HG03565 (cell line): ENCODE data around the gene PCDHGA5.
A peak's percentile ranks its signal among the peaks of the same experiment; 100 is the strongest.
"Not testable (repeated sequence)": the region's sequence is repeated elsewhere in the genome, so short reads cannot be mapped to it uniquely, and the experiment has no call there.

Source experiments
- ATAC-seq: cut with Tn5 transposase; IDR thresholded peaks from one replicate; pipeline ENCODE4 v1.9.1; 2021; ENCODE audit warnings: mild to moderate bottlenecking, moderate library complexity; ENCODE audit not compliant: unreplicated experiment

PCDHGA5 gene

DNA sequence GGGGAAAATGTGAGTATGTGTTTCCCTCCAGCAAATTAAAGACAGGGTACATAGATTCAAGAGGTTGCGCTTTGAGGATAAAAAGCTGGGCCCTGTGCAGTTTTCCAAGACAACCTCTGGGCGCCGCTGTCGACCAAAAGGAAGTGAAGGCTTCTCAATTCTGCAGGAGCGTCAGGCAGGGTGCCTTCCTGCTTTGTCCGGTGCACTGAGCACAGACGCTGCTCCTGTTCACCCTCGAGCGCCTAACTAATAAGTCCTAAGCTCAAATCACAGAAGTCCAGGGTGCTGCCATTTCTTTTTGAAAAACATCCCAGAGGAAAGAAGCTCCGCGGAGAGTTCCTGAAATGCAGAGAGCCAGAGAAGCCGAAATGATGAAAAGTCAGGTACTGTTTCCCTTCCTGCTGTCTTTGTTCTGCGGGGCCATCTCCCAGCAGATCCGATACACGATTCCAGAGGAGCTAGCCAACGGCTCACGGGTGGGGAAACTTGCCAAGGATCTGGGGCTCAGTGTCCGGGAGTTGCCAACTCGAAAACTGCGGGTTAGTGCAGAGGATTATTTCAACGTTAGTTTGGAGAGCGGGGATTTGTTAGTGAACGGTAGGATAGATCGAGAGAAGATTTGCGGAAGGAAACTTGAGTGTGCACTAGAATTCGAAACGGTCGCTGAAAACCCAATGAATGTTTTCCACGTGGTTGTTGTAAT, 13.9 kb upstream of the PCDHGA5 start, which contains the start of gene PCDHGB1:
Gene PCDHGB1, plus strand, starts transcription at position 183 of the 703 bp plus-strand sequence. Its CDS starts 162 bp downstream, at position 345.
- no peak for ATAC-seq

GRCh38 chr5:141351591-141351990, 12.4 kb upstream of the PCDHGA5 start:
- no peak for ATAC-seq

DNA sequence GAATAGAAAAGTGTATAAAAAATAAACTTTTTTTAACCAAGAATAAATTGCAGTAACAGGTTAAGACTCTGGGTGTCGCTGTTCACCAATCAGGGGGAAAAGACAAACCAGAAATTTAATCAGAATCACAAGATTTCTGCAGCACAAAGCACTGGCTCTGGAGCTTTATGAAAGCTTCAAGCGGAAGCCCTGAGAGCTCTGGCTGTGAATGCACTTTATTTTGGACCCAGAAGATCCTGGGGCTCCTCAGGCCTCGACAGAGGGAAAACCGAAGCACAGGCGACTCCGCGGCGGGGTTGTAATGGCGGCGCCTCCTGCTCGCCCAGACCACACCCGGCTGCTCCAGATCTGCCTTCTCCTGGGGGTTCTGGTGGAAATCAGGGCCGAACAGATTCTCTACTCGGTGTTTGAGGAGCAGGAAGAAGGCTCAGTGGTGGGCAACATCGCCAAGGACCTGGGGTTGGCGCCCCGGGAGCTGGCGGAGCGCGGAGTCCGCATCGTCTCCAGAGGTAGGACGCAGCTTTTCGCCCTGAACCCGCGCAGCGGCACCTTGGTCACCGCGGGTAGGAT, 9.0 kb upstream of the PCDHGA5 start, which contains the start of gene PCDHGA4:
Gene PCDHGA4, plus strand, starts transcription at position 122 of the 570 bp plus-strand sequence. Its CDS starts 87 bp downstream, at position 209.
- ATAC-seq: no peak

DNA sequence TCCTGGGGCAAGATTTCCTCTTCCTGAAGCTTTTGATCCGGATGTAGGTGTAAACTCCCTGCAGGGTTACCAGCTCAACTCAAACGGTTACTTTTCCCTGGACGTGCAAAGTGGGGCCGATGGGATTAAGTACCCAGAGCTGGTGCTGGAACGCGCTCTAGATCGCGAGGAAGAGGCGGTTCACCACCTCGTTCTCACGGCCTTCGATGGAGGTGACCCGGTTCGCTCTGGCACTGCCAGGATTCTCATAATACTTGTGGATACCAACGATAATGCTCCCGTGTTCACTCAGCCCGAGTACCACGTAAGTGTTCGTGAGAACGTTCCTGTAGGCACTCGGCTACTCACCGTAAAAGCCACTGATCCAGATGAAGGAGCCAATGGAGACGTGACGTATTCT, 8.3 kb upstream of the PCDHGA5 start:
- ATAC-seq: no peak

DNA sequence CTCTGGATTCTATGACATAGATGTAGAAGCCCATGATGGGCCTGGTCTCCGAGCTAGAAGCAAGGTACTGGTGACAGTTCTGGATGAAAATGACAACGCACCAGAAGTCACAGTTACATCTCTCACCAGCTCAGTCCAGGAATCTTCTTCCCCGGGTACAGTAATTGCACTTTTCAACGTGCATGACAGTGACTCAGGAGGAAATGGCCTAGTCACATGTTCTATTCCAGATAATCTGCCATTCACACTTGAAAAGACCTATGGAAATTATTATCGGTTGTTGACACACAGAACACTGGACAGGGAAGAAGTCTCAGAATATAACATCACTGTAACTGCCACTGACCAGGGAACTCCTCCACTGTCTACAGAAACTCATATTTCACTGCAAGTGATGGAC, 7.8 kb upstream of the PCDHGA5 start:
- ATAC-seq: no peak

GRCh38 chr5:141356950-141357349, 7.0 kb upstream of the PCDHGA5 start:
- no peak for ATAC-seq

GRCh38 chr5:141359790-141360426, 4.1 kb upstream of the PCDHGA5 start, which contains the start of gene PCDHGB2:
PCDHGB2 (plus strand) TSS chr5:141359994; CDS start chr5:141360136, 142 bp downstream.
- peak; percentile 78 for ATAC-seq

DNA sequence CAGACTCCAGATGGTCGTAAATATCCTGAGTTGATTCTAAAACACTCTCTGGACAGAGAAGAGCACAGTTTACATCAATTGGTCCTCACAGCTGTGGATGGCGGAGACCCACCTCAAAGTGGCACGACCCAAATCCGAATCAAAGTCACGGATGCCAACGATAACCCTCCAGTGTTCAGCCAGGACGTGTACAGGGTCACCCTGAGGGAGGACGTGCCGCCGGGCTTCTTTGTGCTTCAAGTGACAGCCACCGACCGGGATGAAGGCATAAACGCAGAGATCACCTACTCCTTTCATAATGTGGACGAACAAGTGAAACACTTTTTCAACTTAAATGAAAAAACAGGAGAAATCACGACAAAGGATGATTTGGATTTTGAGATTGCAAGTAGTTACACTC, 3.3 kb upstream of the PCDHGA5 start:
- ATAC-seq: no peak

DNA sequence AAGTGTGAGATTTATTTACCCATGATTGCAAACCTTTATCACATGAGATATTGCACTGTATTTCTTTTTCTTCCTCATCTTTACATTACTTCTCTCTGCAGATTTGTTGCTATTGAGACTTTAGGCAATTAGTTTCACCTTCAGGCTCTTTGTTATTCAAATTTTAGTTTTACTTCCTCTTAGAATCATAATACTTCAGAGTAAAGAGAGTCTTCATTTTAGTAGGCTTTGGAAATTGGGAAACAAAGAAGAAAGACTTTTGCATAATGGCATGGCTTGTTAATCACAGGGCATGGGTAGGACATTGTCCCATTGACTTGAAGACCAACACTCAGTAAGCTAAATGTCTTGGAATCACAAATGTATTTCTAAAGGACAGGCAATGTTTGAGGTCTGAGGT, 1.2 kb upstream of the PCDHGA5 start:
- no peak for ATAC-seq

DNA sequence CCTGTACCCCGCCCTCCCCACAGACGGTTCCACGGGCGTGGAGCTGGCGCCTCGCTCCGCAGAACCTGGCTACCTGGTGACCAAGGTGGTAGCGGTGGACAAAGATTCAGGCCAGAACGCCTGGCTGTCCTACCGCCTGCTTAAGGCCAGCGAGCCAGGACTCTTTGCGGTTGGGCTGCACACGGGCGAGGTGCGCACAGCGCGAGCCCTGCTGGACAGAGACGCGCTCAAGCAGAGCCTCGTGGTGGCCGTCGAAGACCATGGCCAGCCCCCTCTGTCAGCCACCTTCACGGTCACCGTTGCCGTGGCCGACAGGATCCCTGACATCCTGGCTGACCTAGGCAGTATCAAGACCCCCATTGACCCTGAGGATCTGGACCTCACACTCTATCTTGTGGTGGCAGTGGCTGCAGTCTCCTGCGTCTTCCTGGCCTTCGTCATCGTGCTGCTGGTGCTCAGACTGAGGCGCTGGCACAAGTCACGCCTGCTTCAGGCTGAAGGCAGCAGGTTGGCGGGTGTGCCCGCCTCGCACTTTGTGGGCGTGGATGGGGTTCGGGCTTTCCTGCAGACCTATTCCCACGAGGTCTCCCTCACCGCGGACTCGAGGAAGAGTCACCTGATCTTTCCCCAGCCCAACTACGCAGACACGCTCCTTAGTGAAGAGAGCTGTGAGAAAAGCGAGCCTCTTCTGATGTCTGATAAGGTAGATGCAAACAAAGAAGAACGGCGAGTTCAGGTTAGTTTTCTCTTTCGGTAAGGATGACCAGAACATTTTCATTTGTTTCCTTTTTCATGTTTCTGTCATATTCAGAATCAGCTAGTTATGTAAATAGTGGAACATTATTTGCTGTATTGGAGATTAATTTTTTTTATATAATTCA, 2.3 kb downstream of the PCDHGA5 start:
- ATAC-seq: no peak

GRCh38 chr5:141369994-141370848, 6.3 kb downstream of the PCDHGA5 start, which contains the start of gene PCDHGB3:
PCDHGB3 (plus strand) TSS chr5:141370242; CDS start chr5:141370395, 153 bp downstream.
- ATAC-seq: peak; percentile 98

GRCh38 chr5:141371572-141372475, 7.9 kb downstream of the PCDHGA5 start:
- no peak for ATAC-seq

DNA sequence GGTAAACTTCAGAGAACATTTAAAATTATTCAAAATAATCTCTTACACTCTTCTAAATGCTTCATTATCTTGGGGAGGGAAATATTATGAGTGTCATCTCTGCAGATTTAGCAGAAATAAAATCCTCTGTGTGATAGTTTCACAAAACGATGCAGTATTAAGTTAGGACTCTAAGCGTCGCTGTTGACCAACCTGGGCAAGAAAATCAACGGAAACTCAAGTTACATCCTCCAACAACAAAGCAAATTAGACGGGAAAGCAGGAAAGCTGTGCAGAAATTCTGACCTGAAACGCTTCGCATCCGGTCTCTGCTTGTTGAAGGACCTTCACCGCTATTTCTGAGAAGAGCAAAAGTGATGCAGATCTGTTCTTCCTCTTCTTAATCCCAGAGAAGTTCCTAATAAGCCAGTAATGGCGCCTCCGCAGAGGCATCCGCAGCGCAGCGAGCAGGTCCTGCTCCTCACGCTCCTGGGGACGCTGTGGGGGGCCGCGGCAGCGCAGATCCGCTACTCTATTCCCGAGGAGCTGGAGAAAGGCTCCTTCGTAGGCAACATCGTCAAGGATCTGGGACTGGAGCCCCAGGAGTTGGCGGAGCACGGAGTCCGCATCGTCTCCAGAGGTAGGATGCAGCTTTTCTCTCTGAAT, 9.8 kb downstream of the PCDHGA5 start, which contains the start of gene PCDHGA6:
Gene PCDHGA6, plus strand, starts transcription at position 219 of the 645 bp plus-strand sequence. Its CDS starts 193 bp downstream, at position 412.
- no peak for ATAC-seq

DNA sequence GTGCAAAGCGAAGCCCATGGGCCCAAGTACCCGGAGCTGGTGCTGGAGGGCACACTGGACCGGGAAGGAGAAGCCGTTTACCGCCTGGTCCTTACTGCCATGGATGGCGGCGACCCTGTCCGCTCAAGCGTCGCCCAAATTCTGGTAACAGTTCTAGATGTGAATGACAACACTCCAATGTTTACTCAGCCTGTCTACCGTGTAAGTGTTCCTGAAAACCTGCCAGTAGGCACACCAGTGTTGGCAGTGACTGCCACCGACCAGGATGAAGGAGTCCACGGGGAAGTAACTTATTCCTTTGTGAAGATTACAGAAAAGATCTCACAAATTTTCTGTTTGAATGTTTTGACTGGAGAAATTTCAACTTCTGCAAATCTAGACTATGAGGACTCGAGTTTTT, 10.7 kb downstream of the PCDHGA5 start:
- ATAC-seq: no peak

DNA sequence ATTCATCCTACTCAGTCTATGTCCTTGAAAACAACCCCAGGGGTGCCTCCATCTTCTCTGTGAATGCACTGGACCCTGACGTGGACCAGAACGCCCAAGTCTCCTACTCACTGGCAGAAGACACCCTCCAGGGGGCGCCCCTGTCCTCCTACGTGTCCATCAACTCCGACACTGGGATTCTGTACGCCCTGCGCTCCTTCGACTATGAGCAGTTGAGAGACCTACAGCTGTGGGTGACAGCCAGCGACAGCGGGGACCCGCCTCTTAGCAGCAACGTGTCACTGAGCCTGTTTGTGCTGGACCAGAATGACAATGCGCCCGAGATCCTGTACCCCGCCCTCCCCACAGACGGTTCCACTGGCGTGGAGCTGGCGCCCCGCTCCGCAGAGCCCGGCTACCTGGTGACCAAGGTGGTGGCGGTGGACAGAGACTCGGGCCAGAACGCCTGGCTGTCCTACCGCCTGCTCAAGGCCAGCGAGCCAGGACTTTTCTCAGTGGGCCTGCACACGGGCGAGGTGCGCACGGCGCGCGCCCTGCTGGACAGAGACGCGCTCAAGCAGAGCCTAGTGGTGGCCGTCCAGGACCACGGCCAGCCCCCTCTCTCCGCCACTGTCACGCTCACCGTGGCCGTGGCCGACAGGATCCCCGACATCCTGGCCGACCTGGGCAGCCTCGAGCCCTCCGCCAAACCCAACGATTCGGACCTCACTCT, 11.6 kb downstream of the PCDHGA5 start:
- not testable (repeated sequence) for ATAC-seq

DNA sequence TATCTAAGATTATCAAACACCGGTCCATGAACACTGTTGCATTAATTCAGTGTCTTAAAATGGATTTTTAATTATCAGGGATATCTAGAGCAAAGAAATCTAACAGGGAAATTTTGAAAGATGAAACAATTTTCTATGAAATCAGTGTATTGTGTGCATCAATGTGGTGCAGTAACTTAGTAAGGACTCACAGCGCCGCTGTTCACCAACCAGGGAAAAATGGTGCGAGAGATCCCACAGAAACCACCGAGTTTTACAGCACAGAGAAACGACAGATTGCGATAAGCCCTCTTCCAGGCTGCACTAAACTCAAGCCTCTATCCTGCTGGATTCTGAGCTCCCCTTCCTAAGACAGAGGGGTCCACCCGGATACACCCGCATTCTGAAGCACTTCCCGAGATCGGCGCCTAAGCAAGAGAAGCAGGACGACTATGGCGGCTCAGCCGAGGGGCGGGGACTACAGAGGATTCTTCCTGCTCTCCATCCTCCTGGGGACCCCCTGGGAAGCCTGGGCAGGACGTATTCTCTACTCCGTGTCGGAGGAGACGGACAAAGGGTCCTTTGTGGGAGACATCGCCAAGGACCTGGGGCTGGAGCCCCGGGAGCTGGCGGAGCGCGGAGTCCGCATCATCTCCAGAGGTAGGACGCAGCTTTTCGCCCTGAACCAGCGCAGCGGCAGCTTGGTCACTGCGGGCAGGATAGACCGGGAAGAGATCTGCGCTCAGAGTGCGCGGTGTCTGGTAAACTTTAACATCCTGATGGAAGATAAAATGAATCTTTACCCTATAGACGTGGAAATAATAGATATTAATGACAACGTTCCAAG, 18.7 kb downstream of the PCDHGA5 start, which contains the start of gene PCDHGA7:
Gene PCDHGA7, plus strand, starts transcription at position 274 of the 826 bp plus-strand sequence. Its CDS starts 158 bp downstream, at position 432.
- no peak for ATAC-seq
